HG03571 (cell line): ENCODE data around the gene RAPGEF4.
"Not testable (repeated sequence)": the region's sequence is repeated elsewhere in the genome, so short reads cannot be mapped to it uniquely, and the experiment has no call there.

Source experiments
- ATAC-seq: cut with Tn5 transposase; IDR thresholded peaks from one replicate; pipeline ENCODE4 v1.9.1; 2021; ENCODE audit not compliant: unreplicated experiment

RAPGEF4 gene

DNA sequence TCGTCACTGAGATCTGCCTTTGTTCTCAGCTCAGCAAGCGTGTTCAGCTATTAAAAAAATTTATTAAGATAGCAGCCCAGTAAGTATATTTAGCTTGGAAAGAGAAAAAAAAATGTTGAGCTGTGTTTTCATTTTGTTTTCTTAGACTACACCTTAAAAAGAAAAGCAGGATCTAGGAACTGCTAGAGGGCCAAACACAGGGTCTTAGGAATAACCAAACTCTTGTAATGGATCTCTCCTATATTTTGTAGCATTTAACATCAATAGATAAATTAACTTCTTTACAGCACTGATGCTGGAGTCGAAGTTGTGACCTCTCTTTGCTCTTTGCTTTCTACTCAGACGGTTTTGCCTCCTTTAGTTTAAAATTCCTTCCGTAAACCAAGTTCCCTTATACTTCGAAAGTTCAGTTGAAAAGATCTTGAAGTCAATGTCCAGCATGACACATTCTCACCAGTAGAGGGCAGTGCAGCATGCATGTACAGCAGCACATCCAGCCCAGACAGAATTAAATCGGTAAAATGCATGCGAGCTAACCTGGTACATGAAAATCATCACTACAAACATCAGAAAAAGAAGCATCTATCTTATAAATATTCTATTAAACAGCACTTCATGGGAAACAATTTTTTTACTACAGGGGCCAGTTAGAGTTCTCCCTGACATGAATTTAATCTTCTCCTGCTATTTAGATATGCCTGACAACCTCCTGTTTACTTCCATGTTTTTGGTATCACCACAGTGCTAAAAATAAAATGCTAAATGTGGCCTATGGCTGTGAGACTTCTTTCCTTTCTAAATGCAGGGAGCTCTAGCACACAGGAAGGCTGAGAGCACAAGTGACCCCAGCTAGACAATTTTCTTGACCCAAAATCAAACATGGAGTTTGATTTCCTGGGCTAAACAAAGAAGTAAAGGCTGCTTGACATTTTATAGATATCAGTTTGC is 291.8 kb downstream of the RAPGEF4 start:
- peak; percentile 72 for ATAC-seq

DNA sequence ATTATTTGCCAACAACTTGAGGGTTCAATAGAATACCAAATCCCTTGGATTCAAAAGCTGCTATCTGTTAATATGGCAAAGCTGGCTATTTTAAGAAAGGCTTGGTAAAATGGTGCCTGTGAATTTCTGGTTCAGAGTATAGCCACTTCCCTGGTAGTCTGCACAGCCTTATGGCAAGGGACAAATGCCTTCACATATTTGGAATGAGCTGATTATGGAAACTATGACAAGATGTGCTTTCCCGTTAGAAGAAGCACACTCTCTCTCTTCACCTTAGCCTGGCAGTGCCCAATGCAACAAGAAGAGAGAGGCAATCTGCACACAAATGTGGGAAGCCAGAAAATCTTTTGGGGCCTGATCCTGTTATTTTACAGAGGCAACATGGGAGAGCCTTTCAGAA is 292.5 kb downstream of the RAPGEF4 start:
- no peak for ATAC-seq

DNA sequence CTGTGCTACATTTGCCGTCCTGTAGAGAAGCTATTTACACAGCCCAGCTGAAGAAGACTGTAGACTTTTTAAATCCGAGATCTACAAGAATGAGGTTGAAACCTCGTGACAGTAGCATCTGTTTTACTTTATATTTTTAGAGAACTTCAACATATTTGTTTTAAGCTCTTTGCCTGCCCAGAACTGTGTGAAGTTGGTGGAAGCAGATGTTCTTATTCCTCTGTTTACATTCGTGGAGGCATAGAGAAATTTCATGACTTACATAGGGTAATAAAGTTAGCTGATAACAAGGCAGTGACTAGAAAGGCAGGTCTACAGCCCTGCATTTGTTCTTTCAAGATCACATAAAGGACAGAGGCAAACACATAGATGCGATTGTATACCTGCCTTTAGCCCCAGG is 293.0 kb downstream of the RAPGEF4 start:
- no peak for ATAC-seq

DNA sequence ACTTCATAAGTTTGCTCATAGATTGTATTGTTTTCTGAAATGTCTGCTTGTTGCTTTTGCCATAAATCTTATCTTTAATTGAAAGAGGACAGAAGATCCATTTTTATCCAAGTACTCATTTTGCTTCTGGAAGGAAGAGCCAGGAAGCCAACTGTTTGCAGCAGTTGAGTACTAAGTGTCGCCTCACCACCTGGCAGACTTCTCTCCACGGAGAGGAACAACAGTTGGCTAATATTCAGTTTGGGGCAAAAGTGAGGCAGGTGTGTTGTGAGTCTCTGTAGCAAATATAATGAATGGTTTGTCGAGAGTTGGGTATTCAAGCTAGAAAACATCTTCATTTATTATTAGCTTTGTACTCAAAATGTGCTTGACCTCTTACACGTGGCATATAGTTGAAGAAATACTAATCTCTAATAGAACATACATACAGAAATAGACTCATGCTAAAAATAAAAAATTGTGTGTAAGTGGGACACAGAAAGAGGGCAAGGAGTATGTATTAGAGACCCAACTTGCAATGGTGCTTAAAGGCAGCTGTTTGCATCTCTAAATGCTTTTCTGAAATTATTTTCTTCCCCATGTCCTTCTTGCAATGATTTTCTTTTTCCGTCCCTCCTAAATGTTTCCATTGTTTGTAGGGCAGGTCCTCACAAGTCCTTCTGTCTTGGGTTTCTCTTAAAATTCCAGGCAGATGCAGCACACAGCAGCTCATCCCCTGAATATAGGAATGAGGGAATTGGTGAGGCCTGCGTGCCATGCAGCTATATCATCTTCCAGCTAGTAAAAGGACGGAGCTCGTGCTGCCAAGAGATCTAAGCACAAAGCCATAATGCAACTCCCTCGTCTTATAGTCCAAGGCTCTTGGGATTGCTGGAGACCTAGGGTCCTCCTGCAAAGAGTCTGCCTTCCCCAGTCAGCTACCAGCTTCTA is 295.2 kb downstream of the RAPGEF4 start:
- ATAC-seq: no peak

DNA sequence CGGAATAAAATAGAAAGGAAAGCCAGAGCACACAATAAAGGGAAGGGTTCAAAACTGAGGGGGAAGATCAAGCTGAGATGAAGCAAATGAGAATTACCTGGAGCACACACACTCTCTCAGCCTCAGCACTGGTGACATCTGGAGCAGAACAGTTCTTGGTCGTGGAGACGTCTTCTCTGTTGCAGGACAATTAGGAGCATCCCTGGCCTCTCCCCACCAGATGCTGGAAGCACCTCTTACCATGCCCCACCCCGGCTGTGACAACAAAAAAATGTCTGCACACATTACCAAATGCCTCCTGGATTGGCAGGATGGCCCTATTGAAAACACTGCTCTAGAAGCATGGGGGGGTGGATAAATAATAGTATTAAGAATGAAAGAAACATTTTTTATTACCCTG is 296.4 kb downstream of the RAPGEF4 start:
- no peak for ATAC-seq

DNA sequence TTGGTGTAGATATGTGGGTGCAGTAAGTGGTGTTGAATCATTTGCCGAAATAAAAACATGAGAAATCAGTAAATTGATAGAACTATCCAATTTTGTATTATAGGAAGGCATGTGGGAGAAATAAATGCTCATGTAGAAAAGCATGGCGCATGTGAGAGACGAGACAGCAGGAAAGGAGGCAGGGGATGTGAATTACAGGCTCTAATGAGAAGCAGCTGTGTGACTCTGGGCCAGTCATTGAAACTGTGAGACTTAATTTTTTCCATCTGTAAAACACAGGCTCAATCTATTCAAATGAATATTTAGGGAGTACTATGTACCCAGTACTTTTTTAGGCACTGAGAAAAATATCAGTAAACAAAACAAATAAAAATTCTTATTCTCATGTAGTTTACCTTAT is 297.4 kb downstream of the RAPGEF4 start:
- no peak for ATAC-seq

DNA sequence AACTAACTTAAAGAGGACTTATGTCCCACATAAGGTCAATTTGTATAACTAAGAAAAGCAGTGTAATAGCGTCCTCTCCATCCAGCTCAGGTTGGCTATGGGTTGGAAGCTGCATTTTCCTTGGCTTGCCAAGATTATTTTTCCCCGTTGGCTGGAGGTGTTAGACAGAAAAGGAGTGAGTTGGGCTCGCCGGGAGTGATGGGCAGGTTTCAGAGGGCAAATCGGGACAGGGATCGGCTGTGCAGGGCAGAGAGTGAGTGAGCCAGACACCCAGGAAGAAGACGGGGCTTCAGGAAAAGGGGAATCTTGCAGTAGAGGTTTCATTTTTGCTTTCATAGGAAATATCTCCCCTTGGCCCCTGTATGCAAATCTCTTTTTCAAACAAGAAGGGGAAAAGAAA is 298.5 kb downstream of the RAPGEF4 start:
- no peak for ATAC-seq

DNA sequence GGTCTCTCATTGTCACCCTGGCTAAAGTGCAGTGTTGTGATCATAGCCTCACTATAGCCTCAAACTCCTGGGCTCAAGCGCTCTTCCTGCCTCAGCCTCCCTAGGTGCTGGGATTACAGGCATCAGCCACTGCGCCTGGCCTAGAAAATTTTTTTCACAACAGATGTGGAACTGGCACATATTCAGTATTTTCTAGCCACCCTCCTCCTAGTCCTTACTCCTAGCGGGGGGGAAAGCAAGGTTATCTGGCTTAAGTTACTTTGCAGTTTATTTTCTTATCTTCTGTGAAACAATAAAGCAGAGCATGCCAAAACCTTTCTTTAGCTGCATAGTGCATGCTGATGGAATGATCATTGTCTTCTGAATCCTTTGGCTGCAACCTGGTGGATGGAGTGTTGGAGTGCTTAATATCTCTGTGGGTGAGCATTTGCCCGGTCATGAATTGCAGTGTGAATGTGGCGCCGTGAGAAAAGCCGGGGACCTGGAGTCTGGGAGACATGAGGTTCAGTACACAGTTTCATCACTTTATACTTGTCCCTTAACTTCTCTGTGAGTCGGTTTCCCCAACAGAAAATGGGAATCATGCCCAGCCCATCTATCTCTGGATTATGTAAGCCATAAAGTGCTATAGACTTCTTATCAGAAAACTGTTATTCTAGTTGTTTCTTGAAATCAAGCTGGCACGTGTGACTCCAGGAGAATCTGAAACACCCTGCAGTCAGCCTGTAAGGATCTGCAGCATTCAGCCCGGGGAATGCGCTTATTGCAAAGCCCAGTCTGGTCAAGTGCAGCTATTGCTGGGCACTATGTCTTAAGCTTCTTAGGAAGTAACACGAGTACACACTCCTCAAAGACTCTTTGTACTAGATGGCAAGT is 301.8 kb downstream of the RAPGEF4 start:
- no peak for ATAC-seq

DNA sequence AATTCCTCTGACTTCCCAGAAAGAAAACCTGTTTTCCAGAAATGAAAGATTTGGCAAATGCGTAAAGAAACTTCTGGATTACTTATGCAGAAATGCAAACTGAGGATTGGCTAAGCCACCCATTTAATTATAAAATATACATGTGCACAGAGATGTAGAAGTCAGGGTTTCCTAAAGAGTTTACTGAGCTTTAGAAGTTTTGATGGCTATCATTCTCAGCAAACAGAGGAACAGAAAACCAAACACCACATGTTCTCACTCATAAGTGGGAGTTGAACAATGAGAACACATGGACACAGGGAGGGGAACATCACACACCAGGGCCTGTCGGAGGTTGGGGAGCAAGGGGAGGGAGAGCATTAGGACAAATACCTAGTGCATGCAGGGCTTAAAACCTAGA is 302.6 kb downstream of the RAPGEF4 start:
- not testable (repeated sequence) for ATAC-seq

DNA sequence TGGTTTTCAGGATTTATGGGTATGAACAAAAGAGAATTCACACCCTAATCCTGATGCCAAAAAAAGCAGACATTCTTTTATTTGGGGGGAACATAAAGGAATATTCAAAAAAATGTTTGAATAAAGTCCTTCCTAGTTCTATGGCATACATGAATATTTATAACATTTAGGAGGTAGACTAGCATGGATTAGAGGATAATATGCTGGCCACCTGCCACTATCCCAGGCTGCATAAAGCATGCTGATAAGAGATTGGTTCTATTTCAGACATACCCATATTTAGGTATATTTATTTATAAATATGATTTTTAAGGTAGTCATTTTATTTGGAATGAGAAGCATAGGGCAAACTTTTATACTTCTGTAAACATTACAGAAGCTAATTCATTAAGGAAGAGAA is 305.1 kb downstream of the RAPGEF4 start:
- no peak for ATAC-seq

DNA sequence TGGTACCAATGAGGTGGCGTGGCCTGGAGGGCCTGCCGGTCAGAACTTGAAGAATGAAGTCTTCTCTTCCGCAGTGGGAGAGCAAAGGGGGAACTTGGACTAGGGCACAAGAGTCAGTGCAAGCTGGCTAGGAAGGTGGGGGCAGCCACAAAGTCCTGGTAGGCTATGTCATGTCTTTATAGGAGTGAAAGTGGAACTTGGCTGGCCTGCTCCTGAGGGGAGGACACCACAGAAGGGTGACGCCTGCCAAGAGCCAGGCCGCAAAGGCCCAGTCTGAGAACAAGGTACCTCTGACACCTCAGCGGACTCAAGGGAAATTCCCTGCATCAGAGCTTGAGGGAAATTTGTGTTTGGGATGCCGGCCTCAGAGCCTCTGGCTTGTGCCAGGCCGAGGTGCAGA is 307.8 kb downstream of the RAPGEF4 start:
- ATAC-seq: no peak

DNA sequence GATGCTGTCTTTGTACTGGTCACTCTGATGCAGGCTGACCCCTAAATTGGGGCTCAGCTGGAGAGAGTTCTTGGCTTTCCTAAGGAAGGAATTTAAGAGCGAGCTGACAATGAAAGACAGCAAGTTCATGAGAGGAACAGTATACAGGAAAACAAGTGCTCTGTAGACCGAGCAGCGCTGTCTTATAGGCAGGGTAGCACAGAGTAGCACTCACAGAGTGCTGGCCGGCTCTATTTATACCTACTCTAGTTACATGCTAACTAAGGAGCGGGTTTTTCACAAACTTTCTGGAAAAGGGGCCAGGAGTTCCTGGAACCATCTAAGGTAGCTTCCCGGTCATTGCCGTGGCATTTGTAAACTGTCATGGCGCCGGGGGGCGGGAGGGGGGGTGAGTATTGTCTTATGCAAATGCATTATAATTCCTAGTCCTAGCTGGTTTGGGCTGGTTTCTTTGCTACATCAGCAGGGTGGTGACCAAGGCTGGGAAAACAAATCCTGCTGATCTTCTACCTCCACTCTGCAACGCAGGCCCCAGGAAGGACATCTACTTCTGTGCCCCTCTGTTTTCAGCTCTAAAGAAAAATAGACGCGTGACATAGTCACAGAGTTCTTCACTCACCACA is 308.4 kb downstream of the RAPGEF4 start:
- ATAC-seq: no peak

DNA sequence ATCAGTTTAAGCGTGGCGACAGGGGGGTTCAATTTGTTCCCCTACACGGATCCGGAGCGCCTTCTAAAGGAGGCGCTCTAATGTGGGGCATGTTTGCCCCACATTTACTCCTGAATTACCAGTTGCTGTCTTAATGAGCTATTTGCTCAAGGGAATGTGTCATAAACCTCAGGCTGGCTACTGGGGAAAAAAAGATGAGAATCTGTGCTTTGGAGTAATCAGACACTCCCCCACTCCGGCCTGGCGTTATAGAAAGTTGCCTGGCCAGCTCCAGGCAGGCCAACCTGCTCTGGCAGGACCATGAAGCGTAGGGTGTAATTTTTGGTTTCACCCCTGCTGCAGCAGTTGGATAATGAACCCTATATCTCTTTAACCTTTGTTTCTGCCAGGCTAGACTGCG is 309.0 kb downstream of the RAPGEF4 start:
- ATAC-seq: no peak

DNA sequence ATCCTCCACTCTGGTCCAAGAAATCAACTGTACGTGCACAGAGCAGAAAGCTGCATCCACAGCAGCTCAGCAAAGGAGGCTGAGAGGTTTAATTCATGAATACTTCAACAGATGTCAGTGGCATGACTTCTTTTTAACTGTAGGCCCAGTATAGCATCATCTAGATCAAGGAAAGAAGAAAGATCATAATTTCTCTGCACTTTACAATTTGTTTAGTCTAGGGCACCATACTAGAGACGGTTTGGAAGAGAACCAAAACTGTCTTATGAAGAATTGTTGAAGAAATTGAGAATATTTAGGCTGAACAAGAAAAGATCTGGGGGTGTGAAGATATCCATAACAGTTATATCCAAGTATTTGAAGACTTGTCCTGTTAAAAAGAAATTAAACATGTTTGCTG is 309.5 kb downstream of the RAPGEF4 start:
- no peak for ATAC-seq

DNA sequence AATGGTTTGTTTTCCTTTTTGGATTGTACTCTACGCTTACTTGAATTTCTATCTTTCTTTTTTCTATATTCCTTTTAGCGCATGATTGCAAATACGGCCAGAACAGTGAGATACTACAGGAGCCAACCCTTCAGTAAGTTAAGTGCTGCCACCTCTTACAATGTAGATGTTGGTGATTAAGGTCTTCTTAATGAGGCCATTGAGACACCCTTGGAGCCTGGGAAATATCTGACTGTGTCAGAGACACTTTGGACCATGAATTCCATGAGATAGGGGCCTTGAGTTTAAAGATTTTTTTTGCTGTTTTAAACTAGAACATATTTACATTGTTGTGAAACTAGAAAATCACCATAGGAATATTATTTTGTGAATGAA is 312.9 kb downstream of the RAPGEF4 start:
- ATAC-seq: no peak

DNA sequence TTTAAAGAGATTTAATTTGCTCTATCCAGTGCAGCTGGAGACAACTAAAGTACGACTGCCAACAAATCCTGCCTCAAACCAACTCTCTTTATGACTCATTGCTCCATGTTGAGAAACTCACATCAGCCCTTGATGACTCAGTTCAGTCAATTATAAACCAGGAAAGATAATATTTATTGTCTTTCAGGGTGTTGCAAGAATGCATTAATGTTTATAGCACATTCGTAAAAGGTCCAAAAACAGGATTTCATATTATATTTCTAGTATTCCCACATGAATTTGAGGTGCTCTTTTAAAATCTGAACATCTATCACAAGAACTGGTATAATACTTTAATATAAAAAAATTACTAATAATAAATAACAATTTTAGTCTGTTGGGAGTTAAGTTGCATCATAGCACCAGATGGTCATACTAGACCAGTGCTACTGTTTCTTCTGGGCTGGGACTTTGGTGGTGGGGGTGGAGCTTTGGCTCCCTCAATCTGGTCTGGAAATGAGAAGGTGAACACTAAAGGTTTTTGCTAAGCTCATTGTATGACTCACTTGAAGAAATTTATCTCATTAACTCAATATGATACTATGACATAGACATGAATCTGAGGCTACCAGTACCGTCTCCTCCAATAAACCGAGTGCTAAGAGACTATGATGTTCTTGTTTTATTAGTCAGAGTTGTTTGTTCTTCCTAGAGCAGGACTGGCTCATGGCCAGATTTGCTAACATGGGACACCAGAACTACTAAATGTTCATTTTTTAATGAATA is 313.4 kb downstream of the RAPGEF4 start:
- peak; percentile 63 for ATAC-seq

DNA sequence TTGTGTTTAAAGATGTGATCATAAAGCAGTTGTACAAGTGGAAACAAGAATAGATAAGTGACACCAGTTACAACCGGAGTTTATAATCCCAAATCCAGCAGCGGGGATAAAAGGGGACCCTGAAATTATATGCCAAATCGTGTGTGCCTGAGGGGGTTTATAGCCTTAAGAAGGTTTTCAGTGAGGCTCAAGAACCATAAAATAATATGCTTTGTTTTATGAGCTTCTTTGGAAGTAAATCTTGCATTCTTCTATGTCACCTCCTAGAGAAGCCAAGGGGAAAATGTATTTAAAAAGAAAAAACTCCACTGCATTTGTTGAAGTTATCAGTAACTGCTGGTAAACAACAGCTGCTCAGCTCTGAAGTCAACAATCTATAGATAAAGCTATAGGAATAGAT is 314.2 kb downstream of the RAPGEF4 start:
- ATAC-seq: no peak

DNA sequence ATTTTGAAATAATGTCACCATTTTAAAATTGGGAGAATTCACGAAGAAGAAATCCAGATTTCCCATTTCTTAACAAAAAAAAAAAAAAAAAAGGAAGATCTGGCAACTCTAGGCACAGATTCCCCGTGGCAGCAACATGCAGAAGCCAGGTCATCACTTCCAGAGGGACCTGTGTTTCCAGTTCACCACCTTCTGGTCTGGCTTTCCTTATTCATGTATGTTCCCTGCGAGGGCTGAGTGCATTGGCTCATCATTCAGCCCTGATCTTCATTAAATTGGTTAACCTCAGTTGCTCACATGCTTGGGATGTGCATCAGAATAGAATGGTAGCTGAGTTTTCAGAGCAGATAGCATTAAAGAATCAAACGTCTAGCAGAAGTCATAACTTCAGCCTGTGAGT is 315.0 kb downstream of the RAPGEF4 start:
- ATAC-seq: no peak

DNA sequence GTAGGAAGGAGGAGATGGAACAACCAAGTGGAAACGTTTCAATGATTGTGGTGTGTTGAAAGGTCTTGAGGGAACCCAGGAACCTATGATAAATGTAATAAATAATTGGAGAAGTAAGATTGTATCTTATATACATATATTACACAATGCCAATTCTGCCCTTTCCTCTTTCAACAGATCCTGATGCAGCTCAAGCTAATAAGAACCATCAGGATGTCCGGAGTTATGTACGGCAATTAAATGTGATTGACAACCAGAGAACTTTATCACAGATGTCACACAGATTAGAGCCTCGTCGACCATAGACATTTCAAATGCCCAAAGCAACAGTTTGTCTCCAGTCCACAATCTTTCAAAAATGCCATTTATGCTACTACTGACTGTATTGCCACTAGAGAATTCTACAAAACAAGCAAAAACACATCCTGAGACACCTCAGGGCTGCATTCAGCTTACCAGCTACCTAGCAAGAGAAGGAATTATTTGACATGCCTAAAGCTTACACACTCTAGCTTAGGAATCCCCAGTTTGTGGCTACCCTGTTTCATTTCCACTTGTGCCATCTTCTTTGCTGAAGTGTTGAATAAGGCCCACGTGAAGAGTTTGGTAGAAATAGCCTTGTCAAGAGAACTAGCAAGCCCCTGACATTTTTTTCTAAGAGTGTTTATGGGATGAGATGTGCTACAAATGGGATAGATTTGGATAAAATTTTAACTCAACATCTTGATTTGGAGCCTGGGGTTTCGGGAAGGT is 316.0 kb downstream of the RAPGEF4 start:
- no peak for ATAC-seq
